Large intestine (tissue), 3 donors: ENCODE measurements around the gene DAGLA. TPM values are rescaled to one million over a fixed set of nuclear protein-coding genes. Genes with fewer than 3 reads are reported as not detected.
A peak's percentile ranks its signal among the peaks of the same experiment; 100 is the strongest.

Experiments
- DNase-seq, 2 donors: peaks; one replicate each; pipeline versions ENCODE4 v3.0.0 to v3.0.0-alpha.2; 2013
- H3K27ac ChIP-seq: one replicate; pipeline ENCODE4 v1.5.1; 2013; ENCODE audit warnings: low read length
- H3K27me3 ChIP-seq: 2 replicates; pipeline ENCODE4 v1.6.1; 2013; ENCODE audit warnings: low read length; ENCODE audit not compliant: control insufficient read depth, insufficient read depth
- H3K36me3 ChIP-seq: 2 replicates; pipeline ENCODE4 v1.6.1; 2013; ENCODE audit warnings: low read length; ENCODE audit not compliant: control insufficient read depth, insufficient read depth
- H3K4me1 ChIP-seq: one replicate; pipeline ENCODE4 v1.6.1; 2013; ENCODE audit warnings: low read length; ENCODE audit not compliant: control insufficient read depth, insufficient read depth
- H3K4me3 ChIP-seq: one replicate; pipeline ENCODE4 v1.5.1; 2013; ENCODE audit warnings: low read length
- H3K9me3 ChIP-seq: one replicate; pipeline ENCODE4 v1.6.1; 2013; ENCODE audit warnings: mild to moderate bottlenecking, low read depth, low read length, moderate library complexity; ENCODE audit not compliant: control insufficient read depth
- WGBS: methylation state at CpG from one replicate; pipeline ENCODE4 v1.1.5; 2013; ENCODE audit warnings: low lambda C conversion rate; ENCODE audit not compliant: insufficient coverage; 5-methylcytosine and 5-hydroxymethylcytosine counted together
- polyA plus RNA-seq: library from polyadenylated mRNA; unstranded; fragments of 120-200 nt; gene quantifications from one replicate; pipeline ENCODE4 v1.2.1, GENCODE V29; 2013

DAGLA gene
- polyA plus RNA-seq, 1 donor, result 12.0 TPM

- peaks cover 4% of the 10 kb centered on the region for H3K4me1 ChIP-seq
- H3K27me3 ChIP-seq, result no peaks in the 10 kb centered on the region
- no peak overlapping the region for H3K4me3 ChIP-seq
- H3K36me3 ChIP-seq, result peaks cover 85% of the 10 kb centered on the region
- no peaks in the 10 kb centered on the region for H3K9me3 ChIP-seq
- no CpG with 5 or more reads among the region's 14 CpGs for WGBS
- H3K27ac ChIP-seq, result no peak overlapping the region
- no peak for DNase-seq
Measured at GRCh38 chr11:61779666-61780525, 99.7 kb downstream of the DAGLA start.

GRCh38 chr11:61780581-61781162, 100.5 kb downstream of the DAGLA start:
- Histone ChIP-seq H3K27ac (no peak overlapping the region), H3K9me3 (no peaks in the 10 kb centered on the region), H3K4me1 (peaks cover 4% of the 10 kb centered on the region), H3K36me3 (peaks cover 89% of the 10 kb centered on the region), H3K4me3 (no peak overlapping the region), H3K27me3 (no peaks in the 10 kb centered on the region)
- DNase-seq, result no peak
- no CpG with 5 or more reads among the region's 9 CpGs for WGBS

GRCh38 chr11:61781585-61781984, 101.4 kb downstream of the DAGLA start:
- Histone ChIP-seq H3K27me3 (no peaks in the 10 kb centered on the region), H3K9me3 (no peaks in the 10 kb centered on the region), H3K4me1 (no peaks in the 10 kb centered on the region), H3K36me3 (peaks cover 93% of the 10 kb centered on the region), H3K4me3 (no peak overlapping the region), H3K27ac (no peak overlapping the region)
- DNase-seq, result no peak
- WGBS, result no CpG with 5 or more reads among the region's 5 CpGs

- H3K9me3 ChIP-seq, result no peaks in the 10 kb centered on the region
- DNase-seq, result no peak
- 93% methylated on average over 2 of the region's 3 CpGs for WGBS
- no peak overlapping the region for H3K27ac ChIP-seq
- no peak overlapping the region for H3K4me3 ChIP-seq
- H3K36me3 ChIP-seq, result peaks cover 95% of the 10 kb centered on the region
- no peaks in the 10 kb centered on the region for H3K27me3 ChIP-seq
- H3K4me1 ChIP-seq, result no peaks in the 10 kb centered on the region
Measured at GRCh38 chr11:61782299-61782698, 102.1 kb downstream of the DAGLA start.

DNA sequence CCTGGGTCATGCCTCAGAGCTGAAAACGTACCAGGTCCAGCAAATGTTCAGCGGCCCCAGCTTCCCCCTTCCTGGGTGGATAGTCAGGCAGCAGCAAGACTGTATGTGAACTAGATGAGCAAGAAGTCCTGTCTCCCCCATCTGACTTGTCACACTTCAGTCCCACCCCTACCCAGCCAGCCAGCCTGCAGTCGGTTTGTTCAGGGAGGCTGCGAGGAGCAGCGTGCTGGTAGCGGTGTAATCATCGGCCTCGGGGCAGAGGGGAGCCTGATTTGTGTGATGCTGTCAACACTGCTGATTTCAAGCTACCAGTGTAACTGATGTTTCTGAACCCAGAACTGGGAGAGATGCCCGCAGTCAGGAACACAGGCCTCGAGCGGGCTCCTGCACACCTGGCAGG, 102.7 kb downstream of the DAGLA start:
- no peaks in the 10 kb centered on the region for H3K27me3 ChIP-seq
- peaks cover 96% of the 10 kb centered on the region for H3K36me3 ChIP-seq
- no peak for DNase-seq
- no peaks in the 10 kb centered on the region for H3K4me1 ChIP-seq
- no peak overlapping the region for H3K27ac ChIP-seq
- no peak overlapping the region for H3K4me3 ChIP-seq
- no CpG with 5 or more reads among the region's 11 CpGs for WGBS
- H3K9me3 ChIP-seq, result no peaks in the 10 kb centered on the region

GRCh38 chr11:61783717-61784505, 103.7 kb downstream of the DAGLA start:
- Histone ChIP-seq H3K36me3 (peaks cover 95% of the 10 kb centered on the region), H3K4me1 (no peaks in the 10 kb centered on the region), H3K27ac (no peak overlapping the region), H3K27me3 (no peaks in the 10 kb centered on the region), H3K4me3 (no peak overlapping the region), H3K9me3 (no peaks in the 10 kb centered on the region)
- DNase-seq, result no peak
- no CpG with 5 or more reads among the region's 13 CpGs for WGBS

DNA sequence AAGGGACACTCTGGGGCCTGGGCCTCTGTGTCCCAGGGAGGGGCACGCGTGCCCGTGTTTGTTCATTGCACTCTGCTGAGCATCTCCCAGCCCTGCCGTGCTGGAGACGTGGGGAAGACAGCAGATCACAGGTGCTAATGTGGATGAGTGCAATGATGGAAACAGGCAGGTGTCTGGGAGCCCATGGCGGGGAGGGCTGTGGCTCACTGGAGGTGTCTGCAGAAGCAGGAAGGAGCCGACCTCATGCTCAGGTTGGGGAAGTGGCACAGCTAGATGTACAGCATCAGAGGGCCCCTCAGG, 104.3 kb downstream of the DAGLA start:
- Histone ChIP-seq H3K4me3 (no peak overlapping the region), H3K27me3 (no peaks in the 10 kb centered on the region), H3K27ac (no peak overlapping the region), H3K4me1 (no peaks in the 10 kb centered on the region), H3K36me3 (peaks cover 95% of the 10 kb centered on the region), H3K9me3 (no peaks in the 10 kb centered on the region)
- no CpG with 5 or more reads among the region's 7 CpGs for WGBS
- DNase-seq, result no peak

DNA sequence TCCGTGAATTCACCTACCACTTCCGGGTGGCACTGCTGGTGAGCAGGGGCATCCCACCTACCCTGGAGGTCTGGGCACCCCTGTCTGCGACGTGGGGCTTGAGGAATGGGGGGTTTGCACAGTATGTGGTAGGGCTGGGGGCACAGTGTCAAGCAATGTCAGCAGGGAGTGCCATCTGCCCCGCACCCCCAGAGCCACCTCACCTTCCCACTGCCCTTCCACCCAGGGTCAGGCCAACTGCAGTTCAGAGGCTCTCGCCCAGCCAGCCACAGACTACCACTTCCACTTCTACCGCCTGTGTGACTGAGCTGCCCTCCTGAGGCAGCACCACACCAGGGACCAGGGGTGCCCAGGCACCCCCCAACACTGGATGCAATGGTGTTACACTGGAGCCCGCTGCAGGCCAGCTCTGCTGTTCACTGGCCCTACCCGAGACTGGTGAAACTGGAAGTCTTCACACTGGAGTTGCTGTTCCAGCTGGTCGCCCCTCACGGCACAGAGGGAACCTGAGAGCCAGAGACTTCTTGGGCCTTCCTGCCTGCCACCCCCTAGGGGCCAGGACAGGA, 105.7 kb downstream of the DAGLA start:
- peaks cover 91% of the 10 kb centered on the region for H3K36me3 ChIP-seq

DNA sequence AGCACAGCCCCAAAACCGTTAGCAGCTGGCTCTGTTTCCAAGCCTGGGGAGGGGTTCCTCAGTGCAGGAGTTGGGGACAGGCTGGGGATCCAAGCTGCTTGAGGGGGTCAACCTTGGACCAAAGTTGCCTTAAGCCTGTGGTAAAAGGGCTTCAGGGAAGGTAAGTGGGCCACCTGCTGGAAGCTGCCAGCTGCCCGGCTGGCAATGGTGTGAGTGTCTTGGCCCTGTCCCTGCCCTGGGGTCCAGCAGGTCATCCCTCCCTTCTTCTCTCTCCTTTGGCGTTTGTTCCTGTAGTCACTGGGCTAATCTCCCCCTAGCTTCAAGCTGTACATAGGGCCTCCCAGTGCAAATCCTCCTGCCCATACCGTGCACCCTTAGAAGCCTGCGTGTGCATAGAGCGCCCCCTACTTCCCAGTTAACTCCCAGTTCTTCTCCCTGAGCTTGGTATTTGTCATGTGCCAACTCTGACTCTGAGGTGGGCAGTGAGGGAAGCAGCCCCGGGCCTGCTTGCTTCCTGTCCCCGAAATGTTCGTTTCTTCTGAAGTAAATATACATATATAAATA, 107.8 kb downstream of the DAGLA start:
- H3K27me3 ChIP-seq, result no peaks in the 10 kb centered on the region
- no CpG with 5 or more reads among the region's 9 CpGs for WGBS
- H3K36me3 ChIP-seq, result peaks cover 72% of the 10 kb centered on the region
- peaks cover 3% of the 10 kb centered on the region for H3K9me3 ChIP-seq
- H3K4me1 ChIP-seq, result peaks cover 4% of the 10 kb centered on the region
- no peak overlapping the region for H3K27ac ChIP-seq
- peak; percentile 61 to 67 for DNase-seq
- H3K4me3 ChIP-seq, result no peak overlapping the region

More for the DNA sequence above, 105.7 kb downstream of the DAGLA start:
- no peak overlapping the region for H3K27ac ChIP-seq
- WGBS, result no CpG with 5 or more reads among the region's 11 CpGs
- no peaks in the 10 kb centered on the region for H3K9me3 ChIP-seq
- DNase-seq, result no peak
- no peaks in the 10 kb centered on the region for H3K27me3 ChIP-seq
- H3K4me1 ChIP-seq, result no peaks in the 10 kb centered on the region
- H3K4me3 ChIP-seq, result no peak overlapping the region

DNA sequence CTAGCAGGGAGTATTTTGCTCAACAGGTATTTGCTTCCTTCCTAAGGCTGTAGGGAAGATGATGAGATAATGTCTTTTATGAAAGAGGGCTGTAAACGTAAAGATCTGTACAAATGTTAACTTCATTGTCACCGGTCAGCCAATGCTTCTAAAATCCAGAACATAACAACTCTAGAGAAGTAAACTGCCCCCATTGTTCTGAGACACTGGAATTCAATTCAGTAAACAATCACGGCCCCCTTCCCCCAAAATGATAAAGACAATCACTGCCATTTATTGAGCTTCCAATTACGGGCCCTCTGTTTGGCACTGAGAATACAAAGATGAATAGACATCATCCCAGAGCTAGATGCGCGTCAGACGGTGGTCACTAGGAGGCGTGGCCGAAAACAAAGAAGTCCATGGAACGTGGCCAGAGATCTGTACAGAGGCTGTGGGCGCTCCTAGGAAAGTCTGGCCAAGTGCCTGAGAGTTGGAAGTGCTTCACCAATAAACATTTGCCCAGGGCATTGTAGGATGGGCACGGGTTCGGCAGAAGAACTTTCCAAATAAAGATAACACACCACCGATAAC, 111.6 kb downstream of the DAGLA start:
- Histone ChIP-seq H3K27ac (peak overlapping the region; percentile 91), H3K27me3 (no peaks in the 10 kb centered on the region), H3K36me3 (peaks cover 47% of the 10 kb centered on the region), H3K9me3 (peaks cover 3% of the 10 kb centered on the region), H3K4me1 (peaks cover 12% of the 10 kb centered on the region), H3K4me3 (peak overlapping the region; percentile 91)
- 0% methylated on average over 1 of the region's 14 CpGs for WGBS
- DNase-seq, result peak; percentile 75 to 79
